GM12878 (cell line): ENCODE measurements around the gene CORO1C. TPM values are rescaled to one million over a fixed set of nuclear protein-coding genes. Genes with fewer than 3 reads are reported as not detected.

ENCODE experiments used
- ATAC-seq: fragments of 200-7000 bp; cut with Tn5 transposase; 3 replicates; pipeline ENCODE4 v1.9.1; 2020; ENCODE audit warnings: mild to moderate bottlenecking, moderate library complexity
- BruUV-seq: library from RNA; stranded (reverse); fragments of 400-500 nt; replicated peaks from 2 replicates; lab custom pipeline; 2021; lab: Mats Ljungman, UMichigan
- CTCF ChIA-PET: fragments of 300-600 bp; sonication (Branson Sonifier 250); formaldehyde crosslinking; extraction: SDS; loops from one replicate; lab custom pipeline; 2021; ENCODE audit warnings: inconsistent platforms; lab: Yijun Ruan, JAX
- POLR2A ChIA-PET: fragments of 350-600 bp; formaldehyde crosslinking; extraction: SDS; loops from one replicate; lab custom pipeline; 2021; ENCODE audit warnings: inconsistent platforms; lab: Charles Lee
- RAD21 ChIA-PET: fragments of 300-600 bp; sonication (Branson Sonifier 250); formaldehyde crosslinking; loops from one replicate; lab custom pipeline; 2023; ENCODE audit warnings: antibody characterized with exemption; ENCODE audit not compliant: unreplicated experiment; lab: Charles Lee
- SMC1A ChIA-PET: fragments of 300-600 bp; sonication (Branson Sonifier 250); formaldehyde crosslinking; loops from one replicate; lab custom pipeline; 2023; ENCODE audit not compliant: unreplicated experiment, uncharacterized antibody; lab: Charles Lee
- DNase-seq: peaks from one replicate; pipeline ENCODE4 v3.0.0-alpha.2; 2011; ENCODE audit warnings: low read depth, low spot score
- FAIRE-seq: peaks from 3 replicates; lab custom pipeline; 2011; peaks lifted over from hg19 to GRCh38; lab: Jason Lieb, UNC
- H2AFZ ChIP-seq: 2 replicates; pipeline ENCODE4 v1.6.0; 2011; ENCODE audit warnings: low read depth, low read length, control low read depth; ENCODE audit not compliant: control insufficient read depth
- H3K27ac ChIP-seq: 2 replicates; pipeline ENCODE4 v1.5.1; 2011; ENCODE audit warnings: control low read depth; ENCODE audit not compliant: control insufficient read depth, insufficient read depth
- H3K27me3 ChIP-seq, 2 experiments: replicated peaks in 1 of 2; 2 replicates each; pipeline versions ENCODE4 v1.6.0 to v1.6.1; 2011; ENCODE audit warnings: low read length in 1 of 2; ENCODE audit not compliant: control insufficient read depth in 2 of 2, insufficient read depth in 2 of 2
- H3K36me3 ChIP-seq, 2 experiments: 2 replicates each; pipeline ENCODE4 v1.5.1; 2011; ENCODE audit warnings: low read length in 1 of 2; ENCODE audit not compliant: control insufficient read depth in 2 of 2, insufficient read depth in 2 of 2
- H3K4me1 ChIP-seq: 2 replicates; pipeline ENCODE4 v1.6.1; 2011; ENCODE audit warnings: mild to moderate bottlenecking, low read length, moderate library complexity, mixed read lengths; ENCODE audit not compliant: control insufficient read depth, insufficient read depth
- H3K4me2 ChIP-seq: 2 replicates; pipeline ENCODE4 v1.6.0; 2011; ENCODE audit warnings: control low read depth; ENCODE audit not compliant: control insufficient read depth, insufficient read depth
- H3K4me3 ChIP-seq: fragments of 200-600 bp; sonication (generic); 2 replicates; pipeline ENCODE4 v1.5.1; 2016
- H3K79me2 ChIP-seq: 2 replicates; pipeline ENCODE4 v1.6.0; 2011; ENCODE audit warnings: low read length; ENCODE audit not compliant: control insufficient read depth, insufficient read depth
- H3K9ac ChIP-seq: 2 replicates; pipeline ENCODE4 v1.8.0; 2011; ENCODE audit warnings: low read length, control low read depth, mixed read lengths; ENCODE audit not compliant: control insufficient read depth, insufficient read depth
- H3K9me3 ChIP-seq: replicated peaks from 3 replicates; pipeline ENCODE4 v1.5.1; 2011; ENCODE audit warnings: mild to moderate bottlenecking, low read length; ENCODE audit not compliant: control insufficient read depth, insufficient read depth
- H4K20me1 ChIP-seq: 2 replicates; pipeline ENCODE4 v1.6.0; 2011; ENCODE audit not compliant: control insufficient read depth, insufficient read depth
- CHD2 ChIP-seq: IDR thresholded peaks from 2 replicates; pipeline ENCODE4 v1.6.1; 2011; ENCODE audit warnings: low read depth, low read length, improper control_type of control experiment, borderline replicate concordance
- CREB1 ChIP-seq: IDR thresholded peaks from 2 replicates; pipeline ENCODE4 v1.6.1; 2012; ENCODE audit warnings: low read depth, mild to moderate bottlenecking, inconsistent platforms
- CREM ChIP-seq: IDR thresholded peaks from 2 replicates; pipeline ENCODE4 v1.6.1; 2014; ENCODE audit warnings: antibody characterized with exemption, low read depth
- EGR1 ChIP-seq, 2 experiments: IDR thresholded peaks; 1 replicate in 1 of 2; 2 replicates in 1 of 2; pipeline ENCODE4 v1.6.1; 2011 to 2012; ENCODE audit warnings: low read depth in 2 of 2, low read length in 2 of 2, borderline replicate concordance in 1 of 2, mild to moderate bottlenecking in 1 of 2, moderate library complexity in 1 of 2
- RB1 ChIP-seq: fragments of 450-650 bp; formaldehyde crosslinking; IDR thresholded peaks from 2 replicates; pipeline ENCODE4 v1.6.1; 2017; ENCODE audit warnings: mild to moderate bottlenecking, borderline replicate concordance
- SMARCA5 ChIP-seq: fragments of 450-650 bp; IDR thresholded peaks from 2 replicates; pipeline ENCODE4 v1.6.1; 2017; ENCODE audit warnings: mild to moderate bottlenecking
- YBX1 ChIP-seq: fragments of 450-650 bp; IDR thresholded peaks from 2 replicates; pipeline ENCODE4 v1.6.1; 2016; ENCODE audit warnings: antibody characterized with exemption
- ZNF24 ChIP-seq: fragments of 450-650 bp; IDR thresholded peaks from 2 replicates; pipeline ENCODE4 v1.6.1; 2017; ENCODE audit warnings: antibody characterized with exemption, mild to moderate bottlenecking
- WGBS: methylation state at CpG from one replicate; pipeline ENCODE4 v1.1.6; 2016; ENCODE audit warnings: low lambda C conversion rate; ENCODE audit not compliant: insufficient replicate concordance, insufficient coverage; ENCODE audit errors: missing lambda C conversion rate; 5-methylcytosine and 5-hydroxymethylcytosine counted together
- in situ Hi-C: fragments of 300-500 bp; cut with MboI; formaldehyde crosslinking; loops from 9 replicates; pipeline ENCODE4 v1.14.3; 2018; ENCODE audit warnings: mixed read lengths
- intact Hi-C: fragments of 100-400 bp; cut with micrococcal nuclease; formaldehyde crosslinking; loops from one replicate; pipeline ENCODE4 v1.14.2; 2022; ENCODE audit not compliant: unreplicated experiment
- polyA plus RNA-seq, 11 experiments: library from polyadenylated mRNA; depleted of rRNA in 4 of 11; unstranded in 6 of 11; stranded (reverse) in 5 of 11; fragments of >200 nt; fragmentation: Nextera tagmentation in 4 of 11; fragmentation: Illumina TruSeq in 1 of 11; extraction: Ambion mirVana in 4 of 11; extraction: Trizol in 1 of 11; gene quantifications; 1 replicate in 1 of 11; 2 replicates in 10 of 11; pipeline versions ENCODE4 v1.2.1 to v1.2.3, GENCODE V29; 2011 to 2016; ENCODE audit warnings: inconsistent platforms in 2 of 11, missing spikeins in 2 of 11, low read depth in 1 of 11
- total RNA-seq, 4 experiments: library from RNA; depleted of rRNA in 3 of 4; stranded (reverse); fragments of >200 nt in 3 of 4; fragmentation: Illumina TruSeq in 1 of 4; extraction: Trizol in 1 of 4; gene quantifications; 2 replicates each; pipeline versions ENCODE4 v1.2.1 to v1.2.3, GENCODE V29; 2013 to 2021

Gene CORO1C
- total and polyA plus RNA-seq, 10 of the 15 experiments (the other 5 are each of a cell fraction or from before 2014, with no cell fraction given), result 52.7 to 254 (median 171) TPM

DNA sequence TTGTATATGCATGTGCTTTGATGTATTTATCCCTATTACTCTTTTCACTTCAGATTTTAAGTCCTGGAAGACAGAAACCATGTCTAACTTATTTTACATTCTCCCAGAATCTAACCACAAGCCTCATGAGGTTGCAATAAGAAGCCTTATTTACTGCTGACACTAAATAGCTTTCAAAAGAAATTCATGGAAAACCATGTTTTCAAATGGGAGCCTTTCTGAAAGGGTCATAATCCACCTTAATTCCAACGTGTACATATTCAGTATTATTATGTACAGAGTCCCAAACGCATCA is 34.4 kb downstream of the CORO1C start:
- Histone ChIP-seq H4K20me1 (no peaks in the 10 kb centered on the region), H3K4me1 (peaks cover 42% of the 10 kb centered on the region), H3K9me3 (peaks cover 2% of the 10 kb centered on the region; the same call in 2 of the 3 replicates)
- in situ Hi-C loops, result no loop called here
- no peak for TF ChIP-seq CREB1
- TF ChIP-seq ZNF24, result no peak
- no peak for TF ChIP-seq RB1
- no peak for TF ChIP-seq CHD2
- TF ChIP-seq EGR1 (IDR thresholded peaks at IDR 0.05; ENCODE audit: borderline replicate concordance in 1 of 2, low read depth in 2 of 2, low read length in 2 of 2), result no peak
- TF ChIP-seq CREM, result no peak
- TF ChIP-seq YBX1, result no peak
- TF ChIP-seq SMARCA5, result no peak
- TF ChIP-seq, all 136 proteins: peak for 0
- DNase-seq (no peak), ATAC-seq (no peak), FAIRE-seq (no peak)
- POLR2A ChIA-PET, result interaction anchor here (1.5 kb wide), 1 partner anchor 28 kb away, joined by 6 read pairs; no protein-coding TSS in a partner anchor
- Histone ChIP-seq H3K36me3 (peaks cover 12 to 36% of the 10 kb centered on the region in 2 experiments), H3K27ac (no peak overlapping the region), H3K79me2 (peaks cover 74% of the 10 kb centered on the region), H3K9ac (no peak overlapping the region), H3K27me3 (no peaks in the 10 kb centered on the region), H3K4me3 (no peak overlapping the region), H3K4me2 (0 out of 2 replicates have a peak overlapping the region, but pooled peaks have one; percentile 35), H2AFZ (no peak overlapping the region)
- RAD21 ChIA-PET, result interaction anchor here (2.8 to 7.7 kb wide), 2 partner anchors 28 to 32 kb away, joined by 12 to 69 read pairs; no protein-coding TSS in a partner anchor
- 86% methylated on average over 2 of the region's 2 CpGs for WGBS
- no TSS peak for BruUV-seq
- intact Hi-C loops, result no loop called here
- CTCF ChIA-PET, result interaction anchor here (1.8 to 3.1 kb wide), 2 partner anchors 11 to 14 kb away, joined by 7 to 15 read pairs; no protein-coding TSS in a partner anchor
- SMC1A ChIA-PET, result interaction anchor here (2.0 to 10.6 kb wide), 4 partner anchors 11 to 106 kb away, joined by 7 to 83 read pairs (median 22); no protein-coding TSS in a partner anchor
